Hematopoietic multipotent progenitor cell treated with erythropoietin and hydrocortisone succinate and interleukin-3 and kit ligand, for 6 days (in vitro differentiated cells): ENCODE results near the gene NDRG3.

Experiments
- DNase-seq: peaks from one replicate; pipeline ENCODE4 v3.0.0-alpha.2; 2015

Gene NDRG3

GRCh38 chr20:36745927-36746659, at the start of gene NDRG3:
Gene NDRG3 (minus strand): TSS chr20:36746090. CDS start chr20:36721735, 24,355 bp downstream.
- peak; percentile 97 for DNase-seq

GRCh38 chr20:36794116-36794474, 48.2 kb upstream of the NDRG3 start:
- DNase-seq = peak; percentile 50

- DNase-seq = no peak
These were observed 47.6 kb upstream of the NDRG3 start for GRCh38 chr20:36793294-36794115.

- peak; percentile 65 for DNase-seq
These were observed 46.5 kb upstream of the NDRG3 start for GRCh38 chr20:36792422-36792821.

GRCh38 chr20:36791862-36792261, 46.0 kb upstream of the NDRG3 start:
- DNase-seq = no peak

GRCh38 chr20:36786663-36787062, 40.8 kb upstream of the NDRG3 start:
- DNase-seq = peak; percentile 30

GRCh38 chr20:36786246-36786645, 40.4 kb upstream of the NDRG3 start:
- no peak for DNase-seq

GRCh38 chr20:36785308-36785707, 39.4 kb upstream of the NDRG3 start:
- DNase-seq = no peak

GRCh38 chr20:36784900-36785299, 39.0 kb upstream of the NDRG3 start:
- DNase-seq = no peak

- DNase-seq = no peak
These were observed 38.2 kb upstream of the NDRG3 start for GRCh38 chr20:36784116-36784515.

- no peak for DNase-seq
These were observed 33.8 kb upstream of the NDRG3 start for GRCh38 chr20:36779656-36780025.

GRCh38 chr20:36778831-36779655, 33.2 kb upstream of the NDRG3 start:
- DNase-seq = no peak

- DNase-seq = no peak
These were observed 31.7 kb upstream of the NDRG3 start for GRCh38 chr20:36777576-36777975.

- no peak for DNase-seq
These were observed 31.3 kb upstream of the NDRG3 start for GRCh38 chr20:36777167-36777566.

GRCh38 chr20:36775826-36776225, 29.9 kb upstream of the NDRG3 start:
- no peak for DNase-seq

- DNase-seq = no peak
These were observed 29.3 kb upstream of the NDRG3 start for GRCh38 chr20:36775196-36775595.

GRCh38 chr20:36773597-36774390, 27.9 kb upstream of the NDRG3 start, which contains the start of gene DSN1:
Gene DSN1 (minus strand): TSS chr20:36773763. CDS start chr20:36771458, 2,305 bp downstream.
- DNase-seq = peak; percentile 97

- DNase-seq = no peak
These were observed 27.3 kb upstream of the NDRG3 start for GRCh38 chr20:36773107-36773596.

- DNase-seq = peak; percentile 10
These were observed 24.8 kb upstream of the NDRG3 start for GRCh38 chr20:36770680-36771079.

- no peak for DNase-seq
These were observed 23.0 kb upstream of the NDRG3 start for GRCh38 chr20:36768768-36769430.

- DNase-seq = no peak
These were observed 15.2 kb upstream of the NDRG3 start for GRCh38 chr20:36761125-36761524.

- DNase-seq = no peak
These were observed 14.8 kb upstream of the NDRG3 start for GRCh38 chr20:36760647-36761046.
